Hepatocyte (in vitro differentiated cells): ENCODE data around the gene NEU4.

Experiments
- CTCF ChIP-seq: fragments of 200-600 bp; sonication (generic); IDR thresholded peaks from 2 replicates; pipeline ENCODE4 v1.5.1; 2016; ENCODE audit warnings: antibody characterized with exemption, mild to moderate bottlenecking; ENCODE audit not compliant: poor library complexity
- EZH2 ChIP-seq: fragments of 200-600 bp; sonication (generic); IDR thresholded peaks from 2 replicates; pipeline ENCODE4 v1.6.1; 2016; ENCODE audit warnings: antibody characterized with exemption, mild to moderate bottlenecking, borderline replicate concordance
- EZH2phosphoT487 ChIP-seq: fragments of 200-600 bp; sonication (generic); IDR thresholded peaks from one replicate; pipeline ENCODE4 v1.6.1; 2018; ENCODE audit warnings: antibody characterized with exemption, mild to moderate bottlenecking, low read depth, moderate library complexity; ENCODE audit not compliant: unreplicated experiment, severe bottlenecking

DNA sequence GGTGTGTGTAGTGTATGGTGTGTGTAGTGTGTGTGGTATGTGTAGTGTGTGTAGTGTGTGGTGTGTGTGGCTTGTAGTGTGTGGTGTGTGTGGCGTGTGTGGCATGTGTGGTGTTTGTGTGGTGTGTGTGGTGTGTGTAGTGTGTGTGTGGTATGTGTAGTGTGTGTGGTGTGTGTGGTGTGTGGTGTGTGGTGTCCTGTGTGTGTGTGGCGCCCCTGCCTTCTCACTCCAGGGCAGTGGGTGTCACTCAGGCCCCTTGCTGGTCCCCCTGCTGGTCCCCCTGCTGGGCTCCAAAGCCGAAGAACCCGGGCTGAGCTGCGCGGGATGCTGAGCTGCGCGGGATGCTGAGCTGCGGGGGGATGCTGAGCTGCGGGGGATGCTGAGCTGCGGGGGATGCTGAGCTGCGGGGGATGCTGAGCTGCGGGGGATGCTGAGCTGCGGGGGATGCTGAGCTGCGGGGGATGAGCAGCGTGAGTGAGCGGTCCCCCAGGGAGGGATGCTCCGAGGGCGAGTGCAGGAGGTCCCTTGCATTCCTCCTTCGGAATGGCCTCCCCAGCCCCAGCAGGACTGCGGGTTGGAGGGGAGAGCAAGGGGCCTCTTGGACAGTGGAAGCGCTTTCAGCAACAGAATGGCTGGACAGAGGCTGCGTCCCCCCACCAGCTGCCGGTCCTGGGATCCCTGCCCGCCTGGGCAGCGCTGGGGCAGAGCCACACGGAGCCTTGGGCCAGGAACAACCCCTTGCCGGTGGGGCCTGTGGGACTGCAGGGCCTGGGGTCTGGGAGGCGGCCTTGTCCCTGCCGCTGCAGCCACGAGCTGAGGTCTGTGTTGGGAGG is 57.2 kb downstream of the NEU4 start:
- TF ChIP-seq EZH2phosphoT487: no peak
- TF ChIP-seq CTCF: no peak
- TF ChIP-seq EZH2: no peak
